ENCODE results near the gene TBC1D12. TPM values are rescaled to one million over a fixed set of nuclear protein-coding genes. Genes with fewer than 3 reads are reported as not detected.

Gene TBC1D12
- total and polyA plus RNA-seq, 2 donors (not counting 3 experiments of a cell fraction or from before 2014, with no cell fraction given) = 2.9 to 7.3 TPM

DNA sequence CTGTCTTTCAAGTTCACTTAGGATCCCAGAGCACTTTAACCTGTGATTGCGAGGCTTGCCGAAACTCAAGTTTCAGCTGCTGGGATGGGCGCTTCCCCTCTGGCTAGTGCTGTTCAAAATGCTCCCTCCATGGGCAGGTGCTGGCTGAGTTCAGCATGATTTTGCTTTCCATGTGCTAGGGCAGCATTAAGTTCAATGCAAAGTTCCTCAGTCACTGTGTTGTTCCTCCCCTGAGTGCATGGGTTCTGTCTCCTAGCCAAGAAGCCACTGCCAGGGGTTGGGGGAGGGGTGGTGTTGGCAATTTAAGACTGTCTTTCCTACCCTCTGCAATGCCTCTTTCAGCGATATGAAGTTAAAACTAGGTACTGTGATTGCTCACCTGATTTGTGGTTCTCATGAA, 86.8 kb downstream of the TBC1D12 start:
- no peaks in the 10 kb centered on the region for H3K79me2 ChIP-seq (ENCODE audit: control insufficient read depth, insufficient read depth, low read length)
- ChIA-PET POLR2A (no interaction called here), CTCF (interaction anchor here (1.3 kb wide), 1 partner anchor 45 kb away, joined by 3 read pairs; no protein-coding TSS in a partner anchor)
- no peak overlapping the region for H3K27ac ChIP-seq (ENCODE audit: insufficient read depth, low read depth, low read length)
- TF ChIP-seq GATA2 (IDR thresholded peaks at IDR 0.05; ENCODE audit: insufficient read depth, insufficient read length, low read depth, low read length) (no peak), EZH2 (IDR thresholded peaks at IDR 0.05; ENCODE audit: borderline replicate concordance, low read depth, low read length, severe bottlenecking) (no peak), MYC (IDR thresholded peaks at IDR 0.05; ENCODE audit: low read depth, low read length) (no peak), POLR2AphosphoS5 (IDR thresholded peaks at IDR 0.05; ENCODE audit: insufficient read depth, low read depth, low read length) (no peak), FOS (IDR thresholded peaks at IDR 0.05; ENCODE audit: borderline replicate concordance, insufficient read depth, low read length) (no peak), POLR2A (IDR thresholded peaks at IDR 0.05; ENCODE audit: low read depth, low read length) (no peak), JUN (IDR thresholded peaks at IDR 0.05; ENCODE audit: borderline replicate concordance, insufficient read depth, insufficient read length, low read depth) (no peak)
- TF ChIP-seq, protein P1, sequence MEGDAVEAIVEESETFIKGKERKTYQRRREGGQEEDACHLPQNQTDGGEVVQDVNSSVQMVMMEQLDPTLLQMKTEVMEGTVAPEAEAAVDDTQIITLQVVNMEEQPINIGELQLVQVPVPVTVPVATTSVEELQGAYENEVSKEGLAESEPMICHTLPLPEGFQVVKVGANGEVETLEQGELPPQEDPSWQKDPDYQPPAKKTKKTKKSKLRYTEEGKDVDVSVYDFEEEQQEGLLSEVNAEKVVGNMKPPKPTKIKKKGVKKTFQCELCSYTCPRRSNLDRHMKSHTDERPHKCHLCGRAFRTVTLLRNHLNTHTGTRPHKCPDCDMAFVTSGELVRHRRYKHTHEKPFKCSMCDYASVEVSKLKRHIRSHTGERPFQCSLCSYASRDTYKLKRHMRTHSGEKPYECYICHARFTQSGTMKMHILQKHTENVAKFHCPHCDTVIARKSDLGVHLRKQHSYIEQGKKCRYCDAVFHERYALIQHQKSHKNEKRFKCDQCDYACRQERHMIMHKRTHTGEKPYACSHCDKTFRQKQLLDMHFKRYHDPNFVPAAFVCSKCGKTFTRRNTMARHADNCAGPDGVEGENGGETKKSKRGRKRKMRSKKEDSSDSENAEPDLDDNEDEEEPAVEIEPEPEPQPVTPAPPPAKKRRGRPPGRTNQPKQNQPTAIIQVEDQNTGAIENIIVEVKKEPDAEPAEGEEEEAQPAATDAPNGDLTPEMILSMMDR (IDR thresholded peaks at IDR 0.05; ENCODE audit: extremely low read depth in 1 of 2, insufficient read depth in 1 of 2, low read depth in 1 of 2, low read length in 2 of 2) = no peak
- TF ChIP-seq, protein P2, sequence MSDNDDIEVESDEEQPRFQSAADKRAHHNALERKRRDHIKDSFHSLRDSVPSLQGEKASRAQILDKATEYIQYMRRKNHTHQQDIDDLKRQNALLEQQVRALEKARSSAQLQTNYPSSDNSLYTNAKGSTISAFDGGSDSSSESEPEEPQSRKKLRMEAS (IDR thresholded peaks at IDR 0.05; ENCODE audit: insufficient read depth, insufficient read length) = no peak
- intact Hi-C loops (cut with micrococcal nuclease) (no loop called here), dilution Hi-C loops (cut with MboI; ENCODE audit: extremely low pct_ligation_motif_present, low sequenced_read_pairs) (no loop called here)
- no peaks in the 10 kb centered on the region for H3K9me1 ChIP-seq (replicated peaks; ENCODE audit: control insufficient read depth, extremely low read depth, insufficient read depth, low read length)
- no peaks in the 10 kb centered on the region for H3K36me3 ChIP-seq (ENCODE audit: control insufficient read depth in 2 of 2, extremely low read depth in 1 of 2, insufficient read depth in 2 of 2, low read length in 2 of 2)
- no peak for FAIRE-seq
- H3K4me1 ChIP-seq (ENCODE audit: control insufficient read depth, extremely low read depth, insufficient read depth, low read length) = no peaks in the 10 kb centered on the region
- H3K9me3 ChIP-seq (replicated peaks; ENCODE audit: control insufficient read depth, insufficient read depth, low read length) = no peaks in the 10 kb centered on the region
- no peak overlapping the region for H3K4me2 ChIP-seq (ENCODE audit: insufficient read depth, low read length)
- no peak overlapping the region for H2AFZ ChIP-seq (ENCODE audit: low read depth, low read length)
- no peak overlapping the region for H3K9ac ChIP-seq (replicated peaks; ENCODE audit: extremely low read depth, insufficient read depth, low read length)
- H4K20me1 ChIP-seq (replicated peaks; ENCODE audit: control insufficient read depth, extremely low read depth, insufficient read depth, low read length) = no peaks in the 10 kb centered on the region
- H3K27me3 ChIP-seq (ENCODE audit: control insufficient read depth in 2 of 2, insufficient read depth in 2 of 2, low read length in 2 of 2) = no peaks in the 10 kb centered on the region
- H3K4me3 ChIP-seq (replicated peaks in 1 of 3; ENCODE audit: insufficient read depth in 1 of 3, low read depth in 1 of 3, low read length in 3 of 3) = no peak overlapping the region
- no TSS peak for BruUV-seq (replicated peaks)
- no peak for DNase-seq (ENCODE audit: low read depth, low spot score)

Data from endothelial cell of umbilical vein (primary cell).